HG02884 (cell line): Measurements from ENCODE around the gene NOS2.
"Not testable (repeated sequence)": the region's sequence is repeated elsewhere in the genome, so short reads cannot be mapped to it uniquely, and the experiment has no call there.

ENCODE experiments used
- ATAC-seq: cut with Tn5 transposase; IDR thresholded peaks from one replicate; pipeline ENCODE4 v1.9.1; 2021; ENCODE audit warnings: mild to moderate bottlenecking, moderate library complexity; ENCODE audit not compliant: unreplicated experiment

Gene NOS2

DNA sequence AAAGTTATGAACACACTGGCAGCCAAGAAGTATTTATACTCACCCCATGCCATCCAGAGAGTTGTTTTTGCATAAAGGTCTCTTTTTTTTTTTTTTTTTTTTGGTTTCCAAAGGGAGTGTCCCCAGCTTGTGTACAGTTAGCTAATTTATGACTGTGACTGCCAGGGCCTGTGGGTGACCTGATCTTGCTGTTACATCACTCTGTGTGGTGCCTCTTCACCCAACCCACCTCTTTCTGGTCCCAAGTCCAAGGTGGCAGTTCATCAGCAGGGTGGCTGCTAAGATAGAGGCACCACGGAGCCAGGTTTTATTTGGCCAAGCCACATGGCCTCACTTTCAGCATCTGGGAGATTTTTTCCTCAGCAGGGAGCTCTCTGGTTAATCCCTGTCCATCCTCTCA, at the start of gene NOS2:
Gene NOS2, minus strand, starts transcription at position 8 of the 400 bp plus-strand sequence. CDS start 1,720 bp downstream, outside the sequence.
- no peak for ATAC-seq

DNA sequence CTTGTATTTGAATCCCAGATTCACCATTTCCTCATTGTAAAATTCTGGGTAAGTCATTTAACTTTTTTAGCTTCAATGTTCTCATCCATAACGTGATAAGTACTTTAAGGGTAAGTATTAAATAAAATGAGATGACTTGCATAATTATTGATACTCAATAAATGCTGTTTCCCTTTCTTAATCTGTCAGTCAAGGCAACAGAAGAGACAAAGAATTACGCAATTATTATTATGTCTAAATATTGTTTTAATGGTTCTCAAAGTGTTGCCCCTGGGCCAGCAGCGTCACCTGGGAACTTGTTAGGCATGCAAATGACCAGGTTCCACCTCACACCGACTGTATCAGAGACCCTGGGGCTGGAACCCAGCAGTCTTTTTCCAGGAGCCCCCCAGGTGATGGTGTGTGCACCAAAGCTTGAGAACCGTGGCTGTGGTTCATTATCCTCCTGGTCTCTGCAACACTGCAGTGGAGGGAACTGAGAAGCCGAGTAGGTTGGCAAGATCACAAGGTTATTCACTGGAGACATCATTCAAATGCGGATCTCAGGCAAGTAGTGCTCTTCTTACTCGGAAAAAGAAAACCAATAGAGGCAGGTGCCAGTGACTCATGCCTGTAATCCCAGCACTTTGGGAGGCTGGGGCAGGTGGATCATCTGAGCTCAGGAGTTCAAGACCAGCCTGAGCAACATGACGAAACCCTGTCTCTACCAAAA, 49.3 kb upstream of the NOS2 start:
- ATAC-seq: no peak

DNA sequence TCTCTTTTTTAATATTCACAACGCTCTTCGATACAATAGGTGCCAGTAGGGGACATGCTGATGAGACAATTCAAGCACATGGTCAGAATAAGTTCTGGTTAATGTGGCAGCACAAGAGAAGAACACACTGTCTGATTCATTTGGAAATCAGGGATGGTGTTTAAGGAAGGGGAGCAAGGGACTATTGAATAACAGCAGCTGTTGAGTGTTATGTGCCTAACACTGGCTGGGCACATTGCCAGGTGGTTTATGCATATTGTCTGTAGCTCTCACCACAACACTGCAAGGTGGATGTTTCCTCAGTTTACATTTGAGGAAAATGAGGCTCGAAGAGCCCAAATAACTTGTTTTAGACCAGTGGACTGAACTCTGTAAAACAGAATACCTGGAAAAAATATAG, 48.6 kb upstream of the NOS2 start:
- ATAC-seq: no peak

DNA sequence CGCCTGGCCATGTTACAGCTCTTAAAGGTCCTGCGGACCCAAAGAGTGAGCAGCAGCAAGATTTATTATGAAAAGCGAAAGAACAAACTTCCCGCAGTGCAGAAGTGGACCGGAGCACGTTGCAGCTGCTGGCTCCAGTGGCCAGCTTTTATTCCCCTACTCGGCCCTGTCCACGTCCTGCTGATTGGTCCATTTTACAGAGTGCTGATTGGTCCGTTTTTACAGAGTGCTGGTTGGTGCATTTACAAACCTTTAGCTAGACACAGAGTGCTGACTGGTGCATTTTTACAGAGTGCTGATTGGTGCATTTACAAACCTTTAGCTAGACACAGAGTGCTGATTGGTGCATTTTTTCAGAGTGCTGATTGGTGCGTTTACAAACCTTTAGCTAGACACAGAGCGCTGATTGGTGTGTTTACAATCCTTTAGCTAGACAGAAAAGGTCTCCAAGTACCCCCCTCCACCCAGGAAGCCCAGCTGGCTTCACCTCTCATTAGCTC, 46.5 kb upstream of the NOS2 start:
- ATAC-seq: not testable (repeated sequence)

DNA sequence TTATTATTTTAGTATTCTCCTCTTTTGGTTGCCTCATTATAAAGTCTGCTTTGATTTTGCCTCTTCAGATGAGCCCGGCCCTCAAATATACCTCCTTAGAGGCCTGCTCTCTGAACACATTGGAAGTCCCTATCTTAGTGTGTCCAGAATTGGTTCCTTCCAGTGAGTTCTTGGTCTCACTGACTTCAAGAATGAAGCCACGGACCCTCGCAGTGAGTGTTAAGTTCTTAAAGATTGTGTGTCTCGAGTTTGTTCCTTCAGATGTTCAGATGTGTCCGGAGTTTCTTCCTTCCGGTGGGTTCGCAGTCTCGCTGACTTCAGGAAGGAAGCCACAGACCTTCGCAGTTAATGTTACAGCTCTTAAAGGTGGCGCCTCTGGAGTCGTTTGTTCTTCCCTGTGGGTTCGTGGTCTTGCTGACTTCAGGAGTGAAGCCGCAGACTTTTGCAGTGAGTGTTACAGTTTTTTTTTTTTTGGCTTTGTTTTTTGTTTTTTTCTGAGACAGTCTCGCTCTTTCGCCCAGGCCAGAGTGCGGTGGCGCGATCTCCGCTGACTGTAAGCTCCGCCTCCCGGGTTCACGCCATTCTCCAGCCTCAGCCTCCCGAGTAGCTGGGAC, 45.8 kb upstream of the NOS2 start:
- no peak for ATAC-seq

DNA sequence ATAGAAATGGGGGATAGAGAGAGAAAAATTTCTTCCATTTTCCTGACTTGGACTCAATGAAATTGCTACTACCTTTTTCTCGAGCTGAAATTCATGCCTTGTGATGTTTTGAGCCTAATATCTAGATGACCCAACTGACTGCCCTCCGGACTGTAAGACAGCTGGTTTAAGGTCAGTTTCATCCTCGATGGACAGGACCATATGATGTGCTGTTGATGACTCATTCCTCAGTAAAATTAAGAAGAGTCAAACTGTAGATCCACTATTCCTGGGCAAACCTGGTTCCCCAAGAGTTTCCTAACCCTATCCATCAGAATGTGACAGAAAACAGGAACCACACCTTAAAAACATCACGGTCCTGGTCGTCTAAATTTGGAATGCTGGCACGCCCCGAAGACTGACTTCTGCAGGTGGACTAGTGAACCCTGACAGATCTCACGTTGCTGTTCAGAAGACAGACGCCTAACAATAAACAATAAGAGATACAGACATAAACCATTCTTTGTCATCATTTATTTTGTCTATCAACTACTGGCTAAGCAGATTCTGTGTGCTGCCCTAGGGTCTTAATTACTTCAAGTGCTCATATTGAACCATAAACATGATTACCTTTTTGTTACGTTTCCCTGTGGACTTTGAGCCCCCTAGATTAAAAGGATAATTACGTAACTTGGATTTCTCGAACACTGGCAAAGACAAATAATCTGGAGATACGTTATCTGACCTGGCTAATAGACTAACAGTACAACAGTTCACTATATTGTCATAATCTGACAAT, 45.1 kb upstream of the NOS2 start:
- ATAC-seq: no peak

DNA sequence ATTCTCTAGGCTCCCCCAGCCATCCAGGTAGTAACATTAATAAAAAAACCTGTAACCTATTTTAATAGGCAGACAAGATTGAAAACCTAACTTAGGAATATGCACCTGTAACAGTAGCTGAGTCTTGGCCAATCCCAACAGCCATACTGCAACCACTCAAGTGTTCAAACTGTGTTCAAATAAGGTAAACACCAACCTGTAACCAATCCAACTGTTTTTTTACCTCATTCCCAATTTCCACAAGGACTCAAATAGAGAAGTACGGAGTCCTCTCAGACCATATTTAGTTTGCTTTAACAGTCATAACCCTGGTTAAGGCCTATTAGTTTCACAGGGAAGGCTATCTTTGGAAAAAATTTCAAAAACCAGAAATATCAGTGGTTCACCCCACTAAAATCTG, 40.4 kb upstream of the NOS2 start:
- ATAC-seq: no peak

DNA sequence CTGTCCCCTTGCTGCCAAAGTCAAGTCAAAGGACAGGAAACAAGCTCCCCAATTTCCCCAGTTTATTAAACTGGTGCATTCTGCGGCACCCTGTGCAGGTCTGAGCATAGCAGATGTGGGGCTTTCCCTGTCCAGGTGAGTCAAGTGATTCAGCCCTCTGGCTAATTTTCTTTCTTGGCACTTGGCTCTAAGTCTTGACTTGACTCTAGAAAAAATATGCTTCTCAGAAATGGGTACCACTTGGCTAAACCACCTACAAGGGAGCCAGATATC, 40.0 kb upstream of the NOS2 start:
- ATAC-seq: not testable (repeated sequence)

DNA sequence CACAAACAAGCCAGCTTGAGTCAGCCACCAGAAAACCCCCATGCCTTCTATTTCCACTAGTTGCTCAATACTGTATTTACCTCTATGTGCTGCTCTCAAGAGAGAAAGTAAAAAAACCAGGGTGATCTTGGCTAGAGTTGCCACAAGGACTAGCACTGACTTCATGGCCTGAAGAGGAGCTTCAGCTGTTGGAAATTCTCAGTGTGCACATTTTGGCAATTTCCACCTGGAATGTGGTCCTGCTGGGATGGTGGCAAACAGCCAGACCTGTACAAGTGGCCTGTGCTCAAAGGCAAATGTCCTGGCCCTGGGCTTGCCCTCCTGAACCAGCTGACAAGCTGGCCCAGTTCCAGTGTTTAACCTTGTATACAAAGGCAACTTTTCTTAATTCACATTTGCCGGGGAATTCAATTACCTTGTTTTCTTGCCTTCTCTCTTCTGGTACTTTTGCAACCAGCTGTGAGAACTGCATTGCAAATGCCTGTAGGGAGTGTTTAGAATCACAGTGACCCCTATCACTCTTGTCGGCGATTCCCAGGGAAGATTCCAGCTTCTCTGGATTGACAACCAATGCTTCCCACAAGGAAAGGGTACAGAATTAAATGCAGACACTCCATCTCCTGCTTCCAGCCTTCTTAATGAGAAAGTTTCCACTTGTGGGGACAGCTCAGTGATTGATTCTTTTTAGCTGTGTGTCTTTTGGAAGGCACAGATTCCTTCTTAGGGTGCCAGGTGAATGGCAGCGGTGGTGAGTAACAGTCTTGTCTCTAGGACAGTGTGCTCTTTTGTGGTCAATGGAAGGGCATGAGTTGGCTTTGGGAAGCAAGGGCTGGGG, 39.5 kb upstream of the NOS2 start:
- not testable (repeated sequence) for ATAC-seq

DNA sequence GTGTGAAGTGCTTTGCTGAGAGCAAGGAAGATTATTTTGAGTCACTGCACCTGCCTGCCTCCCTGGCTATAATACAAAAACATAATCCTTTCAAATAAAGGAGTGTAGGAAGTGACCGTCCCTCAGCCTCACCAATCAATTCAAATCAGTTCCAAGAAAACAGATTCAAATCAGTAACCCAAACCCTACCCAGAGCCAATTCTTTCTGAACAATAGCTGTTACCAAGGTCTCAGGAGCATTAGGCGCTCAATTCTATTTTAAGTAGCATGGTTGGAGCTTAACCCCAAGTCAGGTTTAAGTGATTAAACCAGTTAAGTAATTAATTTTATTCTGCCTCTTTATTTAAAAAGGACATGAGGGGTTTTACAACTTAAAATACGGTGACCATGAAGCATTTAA, 38.3 kb upstream of the NOS2 start:
- ATAC-seq: not testable (repeated sequence)

DNA sequence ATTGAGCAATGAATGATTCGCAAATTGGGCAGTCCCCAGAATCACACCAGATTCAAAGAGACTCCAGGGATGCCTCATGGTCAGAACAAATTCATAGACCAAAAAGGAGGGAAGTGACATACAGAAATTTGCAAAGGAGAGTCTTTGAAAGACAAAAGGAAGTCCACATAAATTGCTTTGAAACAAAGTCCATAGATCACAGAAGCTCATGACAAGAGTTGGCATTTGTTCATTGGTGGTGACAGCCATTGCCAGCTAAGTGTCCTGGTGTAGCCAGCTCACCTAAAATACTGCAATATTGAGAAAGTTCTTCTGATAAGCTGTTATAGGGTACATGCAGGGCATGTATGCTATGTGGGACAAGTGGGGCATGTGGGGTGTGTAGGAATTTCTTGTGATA, 37.4 kb upstream of the NOS2 start:
- ATAC-seq: not testable (repeated sequence)

DNA sequence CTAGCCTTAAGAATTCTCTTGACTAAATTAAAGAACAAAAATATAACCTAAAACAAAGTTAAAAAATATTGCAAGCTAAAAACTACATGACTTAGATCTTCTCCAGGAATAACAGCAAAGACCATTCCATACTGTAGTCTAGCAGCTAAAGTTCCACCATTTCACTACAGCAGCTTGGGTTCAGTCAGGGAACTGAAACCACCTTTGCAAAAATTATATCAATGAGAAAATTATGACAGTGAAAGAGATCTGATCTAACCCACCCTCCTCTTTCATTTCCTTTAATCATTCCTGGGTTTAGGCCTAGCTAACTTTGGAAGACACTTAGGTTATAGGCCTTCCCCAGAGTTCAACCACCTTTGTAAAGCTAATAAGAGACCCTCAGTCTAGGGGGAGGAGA, 36.3 kb upstream of the NOS2 start:
- no peak for ATAC-seq

DNA sequence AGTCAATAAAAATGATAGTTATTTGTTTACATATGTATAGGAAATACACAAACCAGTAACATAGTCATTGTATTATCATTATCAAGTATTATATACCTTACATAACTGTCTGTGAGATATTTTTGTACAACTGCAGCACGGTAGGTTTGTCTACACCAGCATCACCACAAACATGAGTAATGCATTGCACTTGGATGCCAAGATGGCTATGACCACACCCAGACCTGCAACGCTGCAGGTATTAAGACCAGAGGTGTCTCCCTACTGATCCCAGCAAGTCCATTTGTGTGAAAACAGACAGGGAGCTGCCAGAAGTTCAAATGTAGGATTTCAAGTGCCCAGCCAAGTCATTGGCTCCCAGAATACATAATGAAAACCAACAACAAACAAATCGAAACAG, 34.2 kb upstream of the NOS2 start:
- no peak for ATAC-seq

DNA sequence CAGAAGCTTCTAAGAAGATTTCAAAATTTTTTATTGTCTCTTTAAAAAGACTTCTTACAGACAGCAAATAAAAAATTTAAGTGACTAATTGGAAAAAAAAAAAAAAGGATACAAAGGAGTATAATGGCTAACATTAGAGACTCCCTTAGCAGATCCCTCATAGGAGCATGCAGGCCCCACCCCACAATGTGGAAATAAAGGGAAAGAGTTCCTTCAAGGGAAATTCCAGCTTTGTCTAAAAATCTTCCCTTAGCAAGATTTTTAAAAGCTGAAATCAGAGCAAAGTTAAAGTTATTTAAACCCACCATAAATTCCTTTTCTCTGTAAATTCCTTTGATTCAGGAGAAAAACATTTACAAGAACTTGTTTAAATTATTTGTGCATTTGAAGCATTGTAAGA, 32.5 kb upstream of the NOS2 start:
- ATAC-seq: no peak

DNA sequence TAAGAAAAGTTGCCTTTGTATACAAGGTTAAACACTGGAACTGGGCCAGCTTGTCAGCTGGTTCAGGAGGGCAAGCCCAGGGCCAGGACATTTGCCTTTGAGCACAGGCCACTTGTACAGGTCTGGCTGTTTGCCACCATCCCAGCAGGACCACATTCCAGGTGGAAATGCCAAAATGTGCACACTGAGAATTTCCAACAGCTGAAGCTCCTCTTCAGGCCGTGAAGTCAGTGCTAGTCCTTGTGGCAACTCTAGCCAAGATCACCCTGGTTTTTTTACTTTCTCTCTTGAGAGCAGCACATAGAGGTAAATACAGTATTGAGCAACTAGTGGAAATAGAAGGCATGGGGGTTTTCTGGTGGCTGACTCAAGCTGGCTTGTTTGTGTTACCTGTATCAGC, 29.6 kb upstream of the NOS2 start:
- not testable (repeated sequence) for ATAC-seq

DNA sequence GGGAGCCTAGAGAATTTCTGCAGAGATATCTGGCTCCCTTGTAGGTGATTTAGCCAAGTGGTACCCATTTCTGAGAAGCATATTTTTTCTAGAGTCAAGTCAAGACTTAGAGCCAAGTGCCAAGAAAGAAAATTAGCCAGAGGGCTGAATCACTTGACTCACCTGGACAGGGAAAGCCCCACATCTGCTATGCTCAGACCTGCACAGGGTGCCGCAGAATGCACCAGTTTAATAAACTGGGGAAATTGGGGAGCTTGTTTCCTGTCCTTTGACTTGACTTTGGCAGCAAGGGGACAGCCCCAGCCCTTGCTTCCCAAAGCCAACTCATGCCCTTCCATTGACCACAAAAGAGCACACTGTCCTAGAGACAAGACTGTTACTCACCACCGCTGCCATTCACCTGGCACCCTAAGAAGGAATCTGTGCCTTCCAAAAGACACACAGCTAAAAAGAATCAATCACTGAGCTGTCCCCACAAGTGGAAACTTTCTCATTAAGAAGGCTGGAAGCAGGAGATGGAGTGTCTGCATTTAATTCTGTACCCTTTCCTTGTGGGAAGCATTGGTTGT, 28.9 kb upstream of the NOS2 start:
- ATAC-seq: not testable (repeated sequence)

DNA sequence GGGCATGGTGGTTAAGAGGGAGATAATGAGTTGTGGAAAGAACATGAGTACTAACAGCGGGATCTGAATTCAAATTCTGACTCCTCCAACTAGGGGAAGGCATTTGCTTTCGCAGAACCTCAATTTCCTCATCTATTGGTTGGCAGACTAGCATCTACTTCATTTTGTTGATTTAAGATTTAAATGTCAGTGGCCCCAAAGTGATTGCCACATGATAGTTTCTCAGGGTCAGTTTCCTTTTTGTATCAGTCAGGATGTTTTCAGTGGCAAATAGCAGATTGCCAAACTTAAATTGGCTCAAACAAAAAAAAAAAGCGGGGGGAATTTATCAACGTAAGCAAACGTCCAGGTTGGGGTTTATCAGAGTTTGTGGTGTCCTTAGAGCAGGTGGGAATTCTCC, 25.1 kb upstream of the NOS2 start:
- no peak for ATAC-seq

DNA sequence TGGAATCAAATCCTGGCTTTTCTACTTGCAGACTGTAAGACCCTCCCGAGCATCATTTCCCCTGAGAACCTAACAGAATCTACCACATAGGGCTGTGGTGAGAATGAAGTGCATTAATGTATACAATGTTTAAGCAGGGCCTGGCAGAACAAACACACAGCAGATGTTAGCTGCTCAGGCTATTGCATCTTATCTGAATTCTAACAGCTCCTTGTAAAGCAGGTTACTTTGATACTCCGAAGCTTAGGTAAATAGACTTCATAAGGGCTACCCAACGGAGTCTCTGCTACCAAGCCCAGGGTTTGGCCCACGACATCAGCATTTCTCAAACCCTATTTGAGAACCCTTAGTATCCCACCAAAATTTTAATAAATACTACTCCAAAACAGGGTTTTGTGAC, 24.4 kb upstream of the NOS2 start:
- ATAC-seq: no peak

DNA sequence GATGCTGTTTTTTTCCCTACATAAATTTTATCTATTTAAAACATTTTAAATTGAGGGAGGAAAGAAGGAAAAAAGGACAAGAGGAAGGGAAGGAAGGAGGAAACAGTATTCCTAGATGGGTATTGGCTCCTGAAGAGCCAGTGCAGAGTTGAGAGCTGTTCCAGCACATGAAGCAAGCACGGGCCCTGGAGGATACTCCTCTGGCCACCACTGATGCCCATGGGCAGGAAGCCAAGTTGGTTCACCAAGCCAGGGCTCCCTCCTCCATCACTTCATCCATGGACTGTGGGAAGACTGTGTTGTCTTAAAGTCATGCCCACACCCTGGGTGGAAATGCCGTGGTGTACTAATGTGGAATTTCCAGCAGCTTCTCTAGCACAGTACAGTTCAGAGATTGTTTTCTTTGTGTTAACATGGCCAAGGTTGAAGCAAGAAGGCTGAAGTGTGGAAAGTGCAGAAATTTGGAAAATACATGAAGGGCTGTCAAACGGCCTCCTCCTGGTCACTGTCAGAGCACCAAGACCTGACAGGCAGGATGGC, 23.9 kb upstream of the NOS2 start:
- no peak for ATAC-seq

DNA sequence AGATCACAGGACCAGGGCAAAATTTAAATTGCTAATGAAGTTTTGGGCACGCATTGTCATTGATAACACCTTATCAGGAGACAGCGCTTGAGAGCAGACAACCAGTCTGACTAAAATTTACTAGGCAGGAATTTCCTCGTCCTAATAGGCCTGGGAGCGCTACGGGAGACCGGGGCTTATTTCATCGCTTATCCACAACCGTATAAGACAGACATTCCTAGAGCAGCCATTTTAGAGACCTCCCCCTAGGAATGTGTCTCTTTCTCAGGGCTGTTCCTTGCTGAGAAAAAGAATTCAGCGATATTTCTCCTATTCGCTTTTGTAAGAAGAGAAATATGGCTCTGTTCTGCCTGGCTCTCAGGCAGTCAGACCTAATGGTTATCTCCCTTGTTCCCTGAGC, 21.8 kb upstream of the NOS2 start:
- not testable (repeated sequence) for ATAC-seq

DNA sequence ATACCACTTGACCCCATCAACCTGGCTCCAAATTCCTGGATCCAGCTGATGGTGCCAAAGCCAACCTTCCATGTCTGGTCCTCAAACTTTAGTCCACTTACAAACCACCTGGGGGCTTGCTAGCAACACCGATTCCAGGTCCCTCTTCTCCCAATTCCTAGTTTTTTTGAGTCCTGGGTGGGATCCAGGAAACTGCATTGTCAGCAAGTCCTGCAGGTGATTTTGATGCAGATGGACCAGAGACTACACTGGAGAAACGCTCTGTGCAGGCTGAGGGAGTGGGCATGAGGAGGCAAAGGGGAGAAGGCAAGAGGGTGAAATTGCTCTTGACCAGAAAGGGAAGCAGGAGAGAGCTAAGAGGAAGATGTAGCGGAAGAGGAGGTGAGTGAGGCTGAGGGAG, 21.0 kb upstream of the NOS2 start:
- no peak for ATAC-seq
